ENCODE measurements around the gene KLHL17.

GRCh38 chr1:993379-993995, 33.1 kb downstream of the KLHL17 start:
- no peak for TF ChIP-seq POLR2AphosphoS5 (IDR thresholded peaks at IDR 0.05; ENCODE audit: insufficient read depth in 1 of 2, low read depth in 1 of 2)
- no peak for TF ChIP-seq POLR2A (IDR thresholded peaks at IDR 0.05)
- no peak for TF ChIP-seq CTCF (IDR thresholded peaks at IDR 0.05)

Measured in vagina (tissue), 2 donors.